HG03159 (cell line): ENCODE results near the gene ADAMTS7.
"Not testable (repeated sequence)": the region's sequence is repeated elsewhere in the genome, so short reads cannot be mapped to it uniquely, and the experiment has no call there.

Experiments
- ATAC-seq: cut with Tn5 transposase; IDR thresholded peaks from one replicate; pipeline ENCODE4 v1.9.1; 2021; ENCODE audit warnings: mild to moderate bottlenecking, moderate library complexity; ENCODE audit not compliant: unreplicated experiment

ADAMTS7 gene

DNA sequence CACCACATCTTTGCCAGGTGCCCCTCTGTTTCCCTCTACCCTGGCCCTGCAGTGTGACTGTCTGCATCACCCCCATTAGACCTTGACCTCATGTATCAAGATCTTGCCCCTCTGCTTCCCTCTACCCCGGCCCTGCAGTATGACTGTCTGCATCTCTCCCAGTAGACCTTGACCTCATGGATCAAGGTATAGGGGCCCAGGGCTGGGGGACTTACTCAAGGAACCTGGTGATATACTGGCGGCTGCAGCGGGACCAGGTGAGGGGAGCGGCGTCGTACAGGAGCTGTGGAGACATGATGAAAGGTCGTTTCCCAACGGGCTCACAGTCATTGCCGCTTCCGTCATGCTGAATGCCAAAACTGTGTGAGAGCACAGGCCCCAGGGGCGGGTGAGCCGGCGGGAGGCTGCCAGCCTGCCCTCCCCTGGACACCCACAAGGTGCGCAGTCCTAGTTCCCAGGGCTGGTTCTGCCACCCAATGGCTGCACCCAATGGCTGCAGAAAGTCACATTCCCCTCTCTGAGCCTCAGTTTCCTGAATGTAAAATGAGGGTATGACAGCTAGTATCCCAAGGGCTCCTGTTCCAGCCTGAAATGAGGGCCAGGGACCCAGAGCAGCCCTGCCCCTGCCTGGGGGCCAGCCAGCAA, 23.1 kb downstream of the ADAMTS7 start:
- no peak for ATAC-seq

- ATAC-seq = not testable (repeated sequence)
These were observed 28.9 kb downstream of the ADAMTS7 start for GRCh38 chr15:78782402-78782801.

- ATAC-seq = not testable (repeated sequence)
These were observed 29.9 kb downstream of the ADAMTS7 start for GRCh38 chr15:78781381-78781780.

GRCh38 chr15:78779975-78780374, 31.3 kb downstream of the ADAMTS7 start:
- not testable (repeated sequence) for ATAC-seq

GRCh38 chr15:78779176-78779785, 32.0 kb downstream of the ADAMTS7 start:
- not testable (repeated sequence) for ATAC-seq

DNA sequence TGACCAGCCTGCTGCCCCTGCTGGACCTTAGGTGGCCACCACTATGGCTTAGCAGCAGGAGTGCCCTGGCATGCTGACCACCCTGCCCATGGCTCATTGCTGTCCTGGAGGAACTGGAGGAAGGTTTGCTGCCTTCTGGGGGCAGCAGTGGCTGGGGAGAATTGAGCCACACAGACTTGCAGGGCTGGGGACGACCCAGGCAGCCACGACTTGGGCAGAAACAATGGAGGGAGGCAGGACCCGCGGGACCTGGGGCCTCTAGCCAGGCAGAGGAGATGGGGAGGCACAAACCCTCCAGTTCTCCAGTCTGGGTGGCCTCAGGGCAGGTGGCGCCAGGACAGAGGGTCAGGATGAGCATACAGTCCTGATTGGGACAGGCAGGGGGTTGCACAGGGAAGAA, 32.8 kb downstream of the ADAMTS7 start:
- ATAC-seq = no peak

- not testable (repeated sequence) for ATAC-seq
These were observed 33.3 kb downstream of the ADAMTS7 start for GRCh38 chr15:78777953-78778345.

- not testable (repeated sequence) for ATAC-seq
These were observed 33.8 kb downstream of the ADAMTS7 start for GRCh38 chr15:78777290-78777952.

GRCh38 chr15:78776046-78776925, 35.0 kb downstream of the ADAMTS7 start:
- ATAC-seq = not testable (repeated sequence)

- ATAC-seq = no peak
These were observed 35.8 kb downstream of the ADAMTS7 start for GRCh38 chr15:78775472-78775871.

DNA sequence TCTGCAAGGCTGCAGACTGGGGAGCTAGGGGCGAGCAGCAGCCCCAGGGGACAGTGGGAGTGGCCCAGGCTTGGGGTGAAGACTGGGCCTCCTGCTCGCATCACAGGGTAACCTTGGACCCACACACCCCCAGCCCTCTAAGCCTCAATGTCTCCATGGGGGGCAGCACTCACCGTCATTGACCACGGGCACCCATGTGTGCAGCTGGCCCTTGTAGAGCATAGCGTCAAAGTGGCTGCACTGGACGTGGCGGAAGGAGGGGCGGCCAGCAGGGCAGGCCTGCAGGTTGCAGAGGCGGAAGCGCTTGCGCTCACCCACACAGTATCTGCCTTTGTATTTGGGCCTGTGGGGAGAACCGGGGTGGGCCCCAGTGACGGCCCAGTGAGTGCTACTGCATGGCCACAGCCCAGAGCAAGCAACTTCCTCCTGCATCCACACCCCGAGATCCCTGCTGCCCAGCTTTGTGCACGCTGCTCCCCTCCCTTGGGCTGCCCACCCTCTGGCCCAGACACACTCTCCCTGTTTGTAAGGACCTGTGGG, 36.7 kb downstream of the ADAMTS7 start:
- not testable (repeated sequence) for ATAC-seq

GRCh38 chr15:78773765-78774450, 37.4 kb downstream of the ADAMTS7 start:
- ATAC-seq = not testable (repeated sequence)

- ATAC-seq = no peak
These were observed 38.5 kb downstream of the ADAMTS7 start for GRCh38 chr15:78772738-78773137.

- not testable (repeated sequence) for ATAC-seq
These were observed 39.7 kb downstream of the ADAMTS7 start for GRCh38 chr15:78771436-78772000.

DNA sequence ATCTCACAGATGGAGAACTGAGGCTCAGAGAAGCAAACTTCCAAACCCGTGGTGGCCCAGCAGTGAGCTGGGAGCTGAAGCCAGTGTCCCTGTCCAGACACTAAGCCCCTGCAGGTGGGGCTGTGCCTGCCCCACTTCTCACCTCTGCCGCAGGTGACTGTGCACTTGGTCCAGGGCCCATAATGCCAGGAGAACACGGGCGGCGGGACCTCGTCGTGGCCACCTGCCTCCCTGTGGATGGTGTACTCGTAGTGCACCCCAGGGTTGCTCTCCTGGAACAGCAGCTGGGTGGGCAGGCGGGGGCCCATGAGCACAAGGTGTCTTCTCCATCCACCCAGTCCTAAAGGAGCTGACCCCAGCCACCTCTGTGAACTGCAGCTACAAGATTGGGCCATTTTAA, 40.2 kb downstream of the ADAMTS7 start:
- ATAC-seq = not testable (repeated sequence)

DNA sequence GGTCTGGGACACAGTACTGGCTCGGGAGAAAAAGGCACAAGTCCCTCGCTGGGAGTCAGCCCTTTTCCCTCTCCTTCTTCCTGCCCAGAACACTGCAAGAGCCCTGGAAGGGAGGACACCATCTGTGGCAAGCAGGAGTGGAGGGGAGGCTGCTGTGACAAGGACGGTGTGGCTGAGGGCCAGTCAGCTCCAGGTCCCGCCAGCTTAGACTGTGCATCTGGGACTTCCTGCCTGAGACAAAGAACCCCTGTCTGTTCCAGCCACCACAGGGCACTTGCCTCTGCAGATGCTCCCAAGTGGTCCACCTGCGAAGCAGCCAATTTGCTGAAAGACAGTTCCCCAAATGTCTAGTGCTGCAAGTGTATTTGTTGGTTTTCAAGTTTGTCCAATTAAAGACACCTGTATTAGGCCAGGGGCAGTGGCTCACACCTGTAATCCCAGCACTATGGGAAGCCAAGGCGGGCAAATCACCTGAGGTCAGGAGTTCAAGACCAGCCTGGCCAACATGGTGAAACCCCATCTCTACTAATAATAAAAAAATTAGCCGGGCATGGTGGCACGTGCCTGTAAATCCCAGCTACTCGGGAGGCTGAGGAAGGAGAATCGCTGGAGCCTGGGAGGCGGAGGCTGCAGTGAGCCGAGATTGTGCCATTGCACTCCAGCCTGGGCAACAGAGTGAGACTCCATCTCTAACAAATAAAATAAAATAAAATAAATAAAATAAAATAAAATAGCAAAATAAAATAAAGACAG, 41.6 kb downstream of the ADAMTS7 start:
- not testable (repeated sequence) for ATAC-seq

DNA sequence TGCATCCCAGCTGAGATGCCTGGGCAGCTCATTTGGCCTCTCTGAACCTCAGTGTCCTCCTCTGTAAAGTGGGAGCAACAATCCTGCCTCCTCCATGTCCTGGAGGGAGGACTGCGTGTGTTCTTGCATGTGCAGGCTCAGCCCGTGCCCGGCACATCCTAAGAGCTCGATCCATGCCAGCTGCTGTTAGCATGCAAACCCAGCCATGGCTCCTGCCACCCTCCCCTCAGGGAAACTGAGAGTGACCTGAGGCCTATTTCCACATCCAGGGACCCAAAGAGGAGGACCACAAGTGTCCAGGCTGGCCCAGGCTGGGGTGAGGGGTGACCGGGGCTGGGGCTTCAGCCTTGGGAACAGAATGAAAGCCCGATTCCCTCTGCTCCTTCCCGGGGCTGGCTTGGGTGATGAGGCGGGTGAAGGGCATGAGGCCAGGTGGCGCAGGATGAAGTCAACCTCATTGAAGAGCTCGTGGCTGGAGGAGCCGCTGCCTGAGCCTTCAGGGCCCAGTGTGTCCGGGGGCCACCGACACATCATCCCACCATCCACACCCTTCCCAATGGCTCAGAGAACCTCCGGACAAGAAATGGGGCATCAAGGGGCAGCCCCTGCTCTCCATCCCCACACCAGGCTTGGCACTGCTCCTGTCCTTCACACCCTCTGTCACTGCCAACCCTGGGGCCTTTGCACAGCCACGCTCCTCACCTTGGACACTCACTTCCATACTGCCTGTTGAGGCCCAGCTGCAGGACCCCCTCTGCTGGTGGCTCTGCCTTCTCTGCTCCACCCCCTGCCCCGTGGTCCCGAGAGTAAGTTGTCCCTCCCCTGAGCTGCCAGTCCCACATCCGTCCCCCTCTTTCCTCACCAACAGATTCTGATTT, 42.5 kb downstream of the ADAMTS7 start:
- no peak for ATAC-seq

DNA sequence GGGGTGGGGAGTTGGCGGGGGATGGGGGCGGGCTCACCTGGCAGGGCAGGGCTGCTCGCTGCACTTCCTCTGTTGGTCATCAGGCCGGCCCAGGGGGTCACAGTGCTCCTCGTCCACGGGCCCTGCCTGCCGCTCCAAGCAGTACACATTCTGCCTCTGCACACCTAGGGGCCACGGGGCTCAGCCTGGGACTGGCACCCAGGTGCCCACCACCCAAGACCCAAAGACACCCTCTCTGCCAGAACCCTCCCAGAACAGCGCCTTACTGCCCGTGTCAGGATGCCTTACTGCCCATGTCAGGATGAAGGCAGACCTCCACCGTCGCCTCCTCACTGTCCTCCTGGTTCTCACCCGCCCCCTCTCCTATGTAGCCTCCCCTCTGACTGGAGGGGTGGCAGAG, 43.2 kb downstream of the ADAMTS7 start:
- ATAC-seq = no peak
